Body of pancreas (tissue), 4 donors: ENCODE results near the gene MRGPRE. TPM values are rescaled to one million over a fixed set of nuclear protein-coding genes. Genes with fewer than 3 reads are reported as not detected.
A peak's percentile ranks its signal among the peaks of the same experiment; 100 is the strongest.

ENCODE experiments used
- ATAC-seq: fragments of 150-250 bp; one replicate; pipeline ENCODE4 v1.9.1; 2016
- DNase-seq, 4 donors: peaks; one replicate each; pipeline ENCODE4 v3.0.0-alpha.2; 2019
- H3K27ac ChIP-seq, 4 donors: fragments of 200-600 bp; sonication (generic); 1 replicate in 3 of 4; 2 replicates in 1 of 4; pipeline versions ENCODE4 v1.5.1 to v1.6.1; 2016 to 2019; ENCODE audit warnings: mild to moderate bottlenecking in 1 of 4, mixed read lengths in 1 of 4, moderate library complexity in 1 of 4
- H3K27me3 ChIP-seq, 2 donors: fragments of 200-600 bp; sonication (generic); one replicate each; pipeline ENCODE4 v1.6.0; 2016; ENCODE audit warnings: mild to moderate bottlenecking in 1 of 2
- H3K36me3 ChIP-seq, 2 donors: fragments of 200-600 bp; sonication (generic); replicated peaks in 1 of 2; 2 replicates each; pipeline ENCODE4 v1.5.1; 2016; ENCODE audit warnings: low read depth in 2 of 2; ENCODE audit not compliant: insufficient read depth in 1 of 2
- H3K4me1 ChIP-seq: fragments of 200-600 bp; sonication (generic); one replicate; pipeline ENCODE4 v1.6.0; 2016
- H3K4me3 ChIP-seq, 2 donors: fragments of 200-600 bp; sonication (generic); 1 replicate in 1 of 2; 2 replicates in 1 of 2; pipeline ENCODE4 v1.5.1; 2016 to 2019
- H3K9me3 ChIP-seq, 3 donors: fragments of 200-600 bp; sonication (generic); 1 replicate in 2 of 3; 2 replicates in 1 of 3; pipeline ENCODE4 v1.5.1; 2016
- CTCF ChIP-seq, 7 experiments: fragments of 450-650 bp in 4 of 7; fragments of 200-600 bp in 3 of 7; sonication (generic) in 3 of 7; IDR thresholded peaks; one replicate each; pipeline ENCODE4 v1.5.1; 2016 to 2019; ENCODE audit warnings: antibody characterized with exemption in 7 of 7
- POLR2A ChIP-seq, 3 donors: fragments of 450-650 bp; IDR thresholded peaks; one replicate each; pipeline ENCODE4 v1.6.1; 2016; ENCODE audit warnings: antibody characterized with exemption in 3 of 3, mild to moderate bottlenecking in 2 of 3
- WGBS, 2 donors: methylation state at CpG; one replicate each; pipeline ENCODE4 v1.1.5; 2017; 5-methylcytosine and 5-hydroxymethylcytosine counted together
- intact Hi-C: fragments of 100-400 bp; cut with DNase I; formaldehyde crosslinking; loops from one replicate; pipeline ENCODE4 v1.15.1; 2023
- total RNA-seq, 2 donors: library from RNA; depleted of rRNA; stranded (reverse); fragments of >200 nt; gene quantifications; one replicate each; pipeline ENCODE4 v1.1.0, GENCODE V29; 2016

MRGPRE gene
- total RNA-seq, 2 donors from 2014 or later, result not detected

GRCh38 chr11:3184732-3185347, 47.4 kb downstream of the MRGPRE start:
- no peak for ATAC-seq
- no peaks in the 10 kb centered on the region for H3K9me3 ChIP-seq
- TF ChIP-seq CTCF (IDR thresholded peaks at IDR 0.05) (no peak), POLR2A (IDR thresholded peaks at IDR 0.05) (no peak)
- DNase-seq, result no peak
- H3K4me1 ChIP-seq, result no peaks in the 10 kb centered on the region
- intact Hi-C loops, result no loop called here
- no peaks in the 10 kb centered on the region for H3K36me3 ChIP-seq
- no peak overlapping the region for H3K27ac ChIP-seq
- WGBS, 2 donors, result 74 to 81% methylated on average over 11 of the region's 11 CpGs
- no peaks in the 10 kb centered on the region for H3K27me3 ChIP-seq
- H3K4me3 ChIP-seq, result no peak overlapping the region

- no peaks in the 10 kb centered on the region for H3K9me3 ChIP-seq
- TF ChIP-seq POLR2A (IDR thresholded peaks at IDR 0.05), result no peak
- TF ChIP-seq CTCF (IDR thresholded peaks at IDR 0.05), result no peak
- no peak for DNase-seq
- no peaks in the 10 kb centered on the region for H3K27me3 ChIP-seq
- 81 to 90% methylated on average over 6 of the region's 6 CpGs for WGBS, 2 donors
- intact Hi-C loops, result no loop called here
- H3K36me3 ChIP-seq, result no peaks in the 10 kb centered on the region
- H3K27ac ChIP-seq, result no peak overlapping the region
- no peak overlapping the region for H3K4me3 ChIP-seq
- ATAC-seq, result no peak
- no peaks in the 10 kb centered on the region for H3K4me1 ChIP-seq
Measured at GRCh38 chr11:3183523-3183922, 48.7 kb downstream of the MRGPRE start.

GRCh38 chr11:3182462-3182852, 49.8 kb downstream of the MRGPRE start:
- Histone ChIP-seq H3K4me3 (no peak overlapping the region), H3K36me3 (no peaks in the 10 kb centered on the region), H3K27ac (no peak overlapping the region), H3K27me3 (no peaks in the 10 kb centered on the region), H3K9me3 (no peaks in the 10 kb centered on the region), H3K4me1 (no peaks in the 10 kb centered on the region)
- no peak for TF ChIP-seq CTCF (IDR thresholded peaks at IDR 0.05)
- no peak for TF ChIP-seq POLR2A (IDR thresholded peaks at IDR 0.05)
- DNase-seq (peak in 1 of 4 donors; percentile 2), ATAC-seq (no peak)
- 75 to 86% methylated on average over 1 to 4 of the region's 4 CpGs for WGBS, 2 donors
- intact Hi-C loops, result no loop called here

- H3K9me3 ChIP-seq, result no peaks in the 10 kb centered on the region
- TF ChIP-seq CTCF (IDR thresholded peaks at IDR 0.05) (no peak), POLR2A (IDR thresholded peaks at IDR 0.05) (no peak)
- ATAC-seq, result no peak
- H3K4me1 ChIP-seq, result no peaks in the 10 kb centered on the region
- no peak for DNase-seq
- WGBS, 2 donors, result 85 to 92% methylated on average over 11 to 12 of the region's 12 CpGs
- intact Hi-C loops, result no loop called here
- no peaks in the 10 kb centered on the region for H3K27me3 ChIP-seq
- no peak overlapping the region for H3K27ac ChIP-seq
- no peak overlapping the region for H3K4me3 ChIP-seq
- H3K36me3 ChIP-seq, result no peaks in the 10 kb centered on the region
Measured at GRCh38 chr11:3181725-3182461, 50.3 kb downstream of the MRGPRE start.

- intact Hi-C loops, result no loop called here
- H3K36me3 ChIP-seq, result no peaks in the 10 kb centered on the region
- H3K27ac ChIP-seq, result no peak overlapping the region
- no peak overlapping the region for H3K4me3 ChIP-seq
- no peaks in the 10 kb centered on the region for H3K9me3 ChIP-seq
- ATAC-seq (no peak), DNase-seq (no peak)
- H3K4me1 ChIP-seq, result no peaks in the 10 kb centered on the region
- no peaks in the 10 kb centered on the region for H3K27me3 ChIP-seq
- 75 to 78% methylated on average over 5 of the region's 5 CpGs for WGBS, 2 donors
- TF ChIP-seq POLR2A (IDR thresholded peaks at IDR 0.05) (no peak), CTCF (IDR thresholded peaks at IDR 0.05) (no peak)
Measured at GRCh38 chr11:3180869-3181268, 51.3 kb downstream of the MRGPRE start.
